IMR-90 (cell line): Measurements from ENCODE around the gene CLNS1A. TPM values are rescaled to one million over a fixed set of nuclear protein-coding genes. Genes with fewer than 3 reads are reported as not detected.

Source experiments
- ATAC-seq: fragments of 200-7000 bp; cut with Tn5 transposase; 2 replicates; pipeline ENCODE4 v1.9.1; 2020; ENCODE audit warnings: low read depth, mild to moderate bottlenecking, moderate library complexity
- BruUV-seq: library from RNA; stranded (reverse); fragments of 400-500 nt; replicated peaks from 2 replicates; lab custom pipeline; 2021; lab: Mats Ljungman, UMichigan
- CTCF ChIA-PET: fragments of 300-600 bp; formaldehyde crosslinking; extraction: SDS; loops from one replicate; lab custom pipeline; 2021; ENCODE audit warnings: antibody characterized with exemption; lab: Yijun Ruan, JAX
- POLR2A ChIA-PET: fragments of 300-600 bp; sonication (Branson Sonifier 250); formaldehyde crosslinking; loops from one replicate; lab custom pipeline; 2022; ENCODE audit warnings: antibody characterized with exemption; ENCODE audit not compliant: unreplicated experiment; lab: Charles Lee
- DNase-seq: peaks from one replicate; pipeline ENCODE4 v3.0.0; 2013
- H2AFZ ChIP-seq: replicated peaks from 2 replicates; pipeline ENCODE3; 2013; ENCODE audit warnings: low read length, mild to moderate bottlenecking; ENCODE audit not compliant: poor library complexity
- H2AK5ac ChIP-seq: 2 replicates; pipeline ENCODE4 v1.6.1; 2013; ENCODE audit warnings: low read depth, low read length, inconsistent platforms
- H2AK9ac ChIP-seq: replicated peaks from 2 replicates; pipeline ENCODE3; 2013; ENCODE audit warnings: mild to moderate bottlenecking, low read depth, low read length, moderate library complexity; ENCODE audit not compliant: poor library complexity
- H2BK120ac ChIP-seq: 2 replicates; pipeline ENCODE4 v1.6.1; 2013; ENCODE audit warnings: low read depth, low read length, inconsistent platforms
- H2BK15ac ChIP-seq: 3 replicates; pipeline ENCODE4 v1.6.1; 2013; ENCODE audit warnings: low read depth, low read length, inconsistent platforms
- H2BK20ac ChIP-seq: 2 replicates; pipeline ENCODE4 v1.6.1; 2013; ENCODE audit warnings: low read depth, mild to moderate bottlenecking, inconsistent platforms, low read length, moderate library complexity
- H2BK5ac ChIP-seq: 2 replicates; pipeline ENCODE4 v1.6.1; 2013; ENCODE audit warnings: mild to moderate bottlenecking, low read depth, low read length, inconsistent platforms; ENCODE audit not compliant: poor library complexity, severe bottlenecking
- H3K14ac ChIP-seq: replicated peaks from 2 replicates; pipeline ENCODE4 v1.6.1; 2013; ENCODE audit warnings: low read depth, low read length, inconsistent platforms
- H3K18ac ChIP-seq: 2 replicates; pipeline ENCODE4 v1.6.1; 2013; ENCODE audit warnings: low read depth, low read length, control low read depth
- H3K23ac ChIP-seq: 2 replicates; pipeline ENCODE4 v1.6.1; 2013; ENCODE audit warnings: low read depth, low read length, inconsistent platforms
- H3K27ac ChIP-seq: 2 replicates; pipeline ENCODE4 v1.5.1; 2013; ENCODE audit warnings: mild to moderate bottlenecking, control low read depth, low read length; ENCODE audit not compliant: insufficient read depth
- H3K27me3 ChIP-seq: 2 replicates; pipeline ENCODE4 v1.6.1; 2013; ENCODE audit warnings: low read length; ENCODE audit not compliant: control insufficient read depth, insufficient read depth
- H3K36me3 ChIP-seq: 2 replicates; pipeline ENCODE4 v1.6.1; 2013; ENCODE audit warnings: low read length, mixed read lengths; ENCODE audit not compliant: control insufficient read depth, insufficient read depth
- H3K4ac ChIP-seq: 2 replicates; pipeline ENCODE4 v1.6.1; 2013; ENCODE audit warnings: low read depth, low read length, inconsistent platforms
- H3K4me1 ChIP-seq: 2 replicates; pipeline ENCODE4 v1.6.1; 2013; ENCODE audit warnings: low read length, mixed read lengths; ENCODE audit not compliant: control insufficient read depth, insufficient read depth
- H3K4me2 ChIP-seq: 2 replicates; pipeline ENCODE4 v1.6.1; 2013; ENCODE audit warnings: low read depth, mild to moderate bottlenecking, control low read depth, low read length, moderate library complexity
- H3K4me3 ChIP-seq: 2 replicates; pipeline ENCODE4 v1.5.1; 2013; ENCODE audit warnings: low read depth, mild to moderate bottlenecking, control low read depth, low read length, moderate library complexity; ENCODE audit not compliant: insufficient read depth
- H3K56ac ChIP-seq: 2 replicates; pipeline ENCODE4 v1.6.1; 2013; ENCODE audit warnings: low read length, inconsistent platforms; ENCODE audit not compliant: insufficient read depth; ENCODE audit errors: extremely low read depth
- H3K79me1 ChIP-seq, 2 experiments: 2 replicates each; pipeline ENCODE4 v1.6.1; 2013; ENCODE audit warnings: low read length in 2 of 2, inconsistent platforms in 1 of 2, low read depth in 1 of 2
- H3K9ac ChIP-seq: 2 replicates; pipeline ENCODE4 v1.6.1; 2013; ENCODE audit warnings: low read depth, low read length, control low read depth
- H3K9me1 ChIP-seq: 2 replicates; pipeline ENCODE4 v1.6.1; 2013; ENCODE audit warnings: low read length, inconsistent platforms; ENCODE audit not compliant: insufficient read depth
- H3K9me3 ChIP-seq: 2 replicates; pipeline ENCODE4 v1.6.1; 2013; ENCODE audit warnings: low read length; ENCODE audit not compliant: control insufficient read depth, insufficient read depth
- H4K20me1 ChIP-seq: 2 replicates; pipeline ENCODE4 v1.6.1; 2013; ENCODE audit warnings: low read length, inconsistent platforms; ENCODE audit not compliant: insufficient read depth
- H4K5ac ChIP-seq: 2 replicates; pipeline ENCODE4 v1.6.1; 2013; ENCODE audit warnings: mild to moderate bottlenecking, low read depth, low read length, control low read depth
- H4K8ac ChIP-seq, 2 experiments: 2 replicates each; pipeline ENCODE4 v1.6.1; 2013; ENCODE audit warnings: low read depth in 2 of 2, low read length in 2 of 2, control low read depth in 1 of 2, inconsistent platforms in 1 of 2
- H4K91ac ChIP-seq: 2 replicates; pipeline ENCODE4 v1.6.1; 2013; ENCODE audit warnings: low read depth, low read length, inconsistent platforms; ENCODE audit not compliant: insufficient read depth
- CEBPB ChIP-seq: IDR thresholded peaks from 2 replicates; pipeline ENCODE4 v1.6.1; 2012; ENCODE audit warnings: low read depth, low read length, improper control_type of control experiment
- CHD1 ChIP-seq: IDR thresholded peaks from 2 replicates; pipeline ENCODE4 v1.6.1; 2012; ENCODE audit warnings: low read depth, low read length, improper control_type of control experiment
- CTCF ChIP-seq: conservative IDR thresholded peaks from 2 replicates; pipeline ENCODE4 v1.5.1; 2012; ENCODE audit warnings: mild to moderate bottlenecking, low read depth, low read length, improper control_type of control experiment
- FOS ChIP-seq: fragments of 150-350 bp; IDR thresholded peaks from 2 replicates; pipeline ENCODE4 v1.6.1; 2016; ENCODE audit warnings: low read depth, low read length
- MAZ ChIP-seq: IDR thresholded peaks from 2 replicates; pipeline ENCODE4 v1.6.1; 2012; ENCODE audit warnings: low read depth, mild to moderate bottlenecking, low read length, improper control_type of control experiment, moderate library complexity, borderline replicate concordance
- POLR2A ChIP-seq: IDR thresholded peaks from 2 replicates; pipeline ENCODE4 v1.6.1; 2012; ENCODE audit warnings: mild to moderate bottlenecking, low read depth, low read length
- WGBS, 2 experiments: methylation state at CpG; one replicate each; pipeline versions ENCODE4 v1.1.5 to v1.1.7; 2013; ENCODE audit warnings: missing lambda C conversion rate in 2 of 2; ENCODE audit not compliant: insufficient read length in 1 of 2; ENCODE audit errors: extremely low coverage in 2 of 2; 5-methylcytosine and 5-hydroxymethylcytosine counted together
- dilution Hi-C: fragments of 300-500 bp; cut with HindIII; formaldehyde crosslinking; loops from one replicate; pipeline ENCODE4 v1.14.3; 2018; ENCODE audit warnings: low sequenced_read_pairs; ENCODE audit not compliant: unreplicated experiment
- in situ Hi-C: fragments of 300-500 bp; cut with MboI; formaldehyde crosslinking; loops from 3 replicates; pipeline ENCODE4 v1.14.3; 2019; ENCODE audit warnings: low sequenced_read_pairs, inconsistent platforms, mixed read lengths
- intact Hi-C: fragments of 100-400 bp; cut with micrococcal nuclease; formaldehyde crosslinking; loops from 2 replicates; pipeline ENCODE4 v1.10.0; 2022
- polyA plus RNA-seq, 3 experiments: library from polyadenylated mRNA; depleted of rRNA; stranded (reverse); fragments of >200 nt; gene quantifications; 2 replicates each; pipeline ENCODE4 v1.2.3, GENCODE V29; 2012; ENCODE audit warnings: low replicate concordance in 1 of 3
- total RNA-seq: library from RNA; depleted of rRNA; stranded (reverse); fragments of >200 nt; gene quantifications from 2 replicates; pipeline ENCODE4 v1.2.3, GENCODE V29; 2012
- TF ChIP-seq, protein P1 (sequence below): fragments of 150-350 bp; IDR thresholded peaks from 2 replicates; pipeline ENCODE4 v1.6.1; 2017; ENCODE audit warnings: mild to moderate bottlenecking, antibody characterized with exemption, low read length, low read depth

The CLNS1A gene
- total and polyA plus RNA-seq, 2 of the 4 experiments (the other 2 are of a cell fraction): 66.7 to 97.0 TPM

DNA sequence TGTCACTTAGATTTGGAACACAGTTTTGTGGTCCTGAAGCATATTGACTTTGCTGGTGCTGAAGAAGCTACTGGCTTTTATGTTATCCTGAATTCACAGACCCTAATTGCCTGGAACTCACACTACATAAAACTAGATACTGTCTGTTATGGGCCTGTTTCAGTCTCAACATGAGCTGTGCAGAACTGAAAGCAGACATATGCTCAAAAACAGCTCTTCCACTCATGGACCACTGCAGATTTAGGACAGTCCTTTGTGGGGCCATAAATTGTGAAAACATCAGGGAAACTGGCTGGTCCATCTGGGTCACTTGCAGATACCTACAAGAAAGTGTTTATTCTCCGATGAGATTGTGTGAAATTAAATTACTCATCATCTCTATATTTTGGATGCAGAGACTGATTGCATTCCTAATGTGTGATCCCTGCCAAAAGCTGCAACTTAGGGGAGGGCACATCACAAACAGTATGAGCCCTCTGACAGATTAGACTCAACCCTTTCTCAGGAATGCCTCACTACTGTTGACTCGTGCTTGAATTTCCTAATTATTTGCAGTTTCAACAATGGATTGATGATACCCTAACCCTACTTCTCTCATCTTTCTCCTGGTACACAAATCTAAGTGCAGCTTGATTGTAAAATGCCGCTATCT, 10.2 kb upstream of the CLNS1A start:
- H3K27me3 ChIP-seq: no peaks in the 10 kb centered on the region
- BruUV-seq: no TSS peak
- no peak overlapping the region for H2BK20ac ChIP-seq
- H2AFZ ChIP-seq: no peak overlapping the region
- no peaks in the 10 kb centered on the region for H3K79me1 ChIP-seq
- no peak overlapping the region for H3K56ac ChIP-seq
- TF ChIP-seq, protein P1, sequence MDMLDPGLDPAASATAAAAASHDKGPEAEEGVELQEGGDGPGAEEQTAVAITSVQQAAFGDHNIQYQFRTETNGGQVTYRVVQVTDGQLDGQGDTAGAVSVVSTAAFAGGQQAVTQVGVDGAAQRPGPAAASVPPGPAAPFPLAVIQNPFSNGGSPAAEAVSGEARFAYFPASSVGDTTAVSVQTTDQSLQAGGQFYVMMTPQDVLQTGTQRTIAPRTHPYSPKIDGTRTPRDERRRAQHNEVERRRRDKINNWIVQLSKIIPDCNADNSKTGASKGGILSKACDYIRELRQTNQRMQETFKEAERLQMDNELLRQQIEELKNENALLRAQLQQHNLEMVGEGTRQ: no peak
- TF ChIP-seq POLR2A (no peak), CHD1 (no peak), CTCF (no peak), MAZ (no peak), CEBPB (no peak), FOS (no peak)
- H3K18ac ChIP-seq: no peak overlapping the region
- no peak overlapping the region for H2BK5ac ChIP-seq
- ATAC-seq (peak; percentile 86), DNase-seq (no peak)
- ChIA-PET CTCF (no interaction called here), POLR2A (no interaction called here)
- H3K4me3 ChIP-seq: no peak overlapping the region
- no peak overlapping the region for H2BK120ac ChIP-seq
- H3K36me3 ChIP-seq: no peaks in the 10 kb centered on the region
- H3K27ac ChIP-seq: no peak overlapping the region
- H3K4ac ChIP-seq: no peak overlapping the region
- intact Hi-C loops: no loop called here
- WGBS, 2 experiments: no CpG with 5 or more reads among the region's 3 CpGs
- no peaks in the 10 kb centered on the region for H3K4me1 ChIP-seq
- H3K9me1 ChIP-seq: no peaks in the 10 kb centered on the region
- no peaks in the 10 kb centered on the region for H3K9me3 ChIP-seq
- no peak overlapping the region for H3K4me2 ChIP-seq
- no peaks in the 10 kb centered on the region for H4K20me1 ChIP-seq
- H2BK15ac ChIP-seq: no peak overlapping the region
- H2AK9ac ChIP-seq: no peak overlapping the region
- no peak overlapping the region for H4K5ac ChIP-seq
- H3K9ac ChIP-seq: no peak overlapping the region
- no peak overlapping the region for H4K91ac ChIP-seq
- no peak overlapping the region for H4K8ac ChIP-seq
- in situ Hi-C loops: no loop called here
- H3K14ac ChIP-seq: no peak overlapping the region
- dilution Hi-C loops: no loop called here
- H2AK5ac ChIP-seq: no peak overlapping the region
- no peak overlapping the region for H3K23ac ChIP-seq
